Fibroblast of lung (primary cell): ENCODE results near the gene MSH3. TPM values are rescaled to one million over a fixed set of nuclear protein-coding genes. Genes with fewer than 3 reads are reported as not detected.

Experiments
- DNase-seq, 2 donors: peaks; one replicate each; pipeline versions ENCODE4 v3.0.0 to v3.0.0-alpha.2; 2010; ENCODE audit warnings: low read depth in 2 of 2
- H2AFZ ChIP-seq: 2 replicates; pipeline ENCODE4 v1.5.1; 2012; ENCODE audit warnings: low read length, control low read depth, inconsistent platforms
- H3K27ac ChIP-seq: 2 replicates; pipeline ENCODE4 v1.5.1; 2011; ENCODE audit warnings: low read length, control low read depth; ENCODE audit not compliant: insufficient read depth
- H3K27me3 ChIP-seq: 2 replicates; pipeline ENCODE4 v1.5.1; 2011; ENCODE audit warnings: mild to moderate bottlenecking, low read length; ENCODE audit not compliant: control insufficient read depth, insufficient read depth
- H3K36me3 ChIP-seq: 2 replicates; pipeline ENCODE4 v1.5.1; 2011; ENCODE audit warnings: low read length; ENCODE audit not compliant: control insufficient read depth, insufficient read depth
- H3K4me1 ChIP-seq: 2 replicates; pipeline ENCODE4 v1.5.1; 2011; ENCODE audit warnings: low read length; ENCODE audit not compliant: control insufficient read depth, insufficient read depth; ENCODE audit errors: extremely low read depth
- H3K4me2 ChIP-seq: 2 replicates; pipeline ENCODE4 v1.5.1; 2011; ENCODE audit warnings: low read length, control low read depth; ENCODE audit not compliant: insufficient read depth; ENCODE audit errors: extremely low read depth
- H3K4me3 ChIP-seq, 4 experiments: fragments of 200-600 bp in 1 of 4; sonication (generic) in 1 of 4; replicated peaks in 1 of 4; 2 replicates each; pipeline ENCODE4 v1.5.1; 2011 to 2016; ENCODE audit warnings: low read length in 4 of 4, low read depth in 3 of 4, mild to moderate bottlenecking in 3 of 4, control low read depth in 2 of 4, inconsistent platforms in 1 of 4, mixed read lengths in 1 of 4; ENCODE audit not compliant: insufficient read depth in 1 of 4; ENCODE audit errors: control extremely low read depth in 1 of 4
- H3K79me2 ChIP-seq: 2 replicates; pipeline ENCODE4 v1.5.1; 2012; ENCODE audit warnings: mild to moderate bottlenecking, low read length, inconsistent platforms; ENCODE audit not compliant: control insufficient read depth, insufficient read depth
- H3K9ac ChIP-seq: 2 replicates; pipeline ENCODE4 v1.5.1; 2011; ENCODE audit warnings: mild to moderate bottlenecking, low read length, control low read depth; ENCODE audit not compliant: insufficient read depth
- H3K9me3 ChIP-seq: 2 replicates; pipeline ENCODE4 v1.5.1; 2012; ENCODE audit warnings: low read depth, low read length; ENCODE audit not compliant: control insufficient read depth, insufficient read depth
- H4K20me1 ChIP-seq: 2 replicates; pipeline ENCODE4 v1.5.1; 2011; ENCODE audit warnings: low read length; ENCODE audit not compliant: control insufficient read depth, insufficient read depth; ENCODE audit errors: extremely low read depth
- EZH2 ChIP-seq: IDR thresholded peaks from 2 replicates; pipeline ENCODE4 v1.5.1; 2012; ENCODE audit warnings: low read length, control low read depth, mild to moderate bottlenecking; ENCODE audit errors: missing control alignments
- polyA plus RNA-seq, 2 donors: library from polyadenylated mRNA; depleted of rRNA in 1 of 2; stranded (reverse) in 1 of 2; unstranded in 1 of 2; fragments of >200 nt; gene quantifications; 2 replicates each; pipeline ENCODE4 v1.2.1, GENCODE V29; 2011 to 2012; ENCODE audit warnings: missing spikeins in 1 of 2
- total RNA-seq: library from RNA; depleted of rRNA; stranded (reverse); fragments of >200 nt; gene quantifications from 2 replicates; pipeline ENCODE4 v1.2.1, GENCODE V29; 2014
- TF ChIP-seq, protein P1 (sequence below), 2 donors: IDR thresholded peaks in 1 of 2; conservative IDR thresholded peaks in 1 of 2; 1 replicate in 1 of 2; 2 replicates in 1 of 2; pipeline ENCODE4 v1.5.1; 2011 to 2012; ENCODE audit warnings: low read length in 2 of 2, control low read depth in 1 of 2, inconsistent platforms in 1 of 2, low read depth in 1 of 2, mild to moderate bottlenecking in 1 of 2

MSH3 gene
- total and polyA plus RNA-seq, 2 donors (not counting 1 experiment from before 2014, with no cell fraction given), result 9.1 to 14.4 TPM

- Histone ChIP-seq H3K36me3 (no peaks in the 10 kb centered on the region), H3K79me2 (no peaks in the 10 kb centered on the region), H3K27ac (no peak overlapping the region), H3K9me3 (no peaks in the 10 kb centered on the region), H3K9ac (no peak overlapping the region), H4K20me1 (no peaks in the 10 kb centered on the region), H3K4me3 (no peak overlapping the region), H3K4me1 (no peaks in the 10 kb centered on the region), H3K4me2 (no peak overlapping the region), H2AFZ (no peak overlapping the region), H3K27me3 (no peaks in the 10 kb centered on the region)
- TF ChIP-seq EZH2, result no peak
- TF ChIP-seq, protein P1, sequence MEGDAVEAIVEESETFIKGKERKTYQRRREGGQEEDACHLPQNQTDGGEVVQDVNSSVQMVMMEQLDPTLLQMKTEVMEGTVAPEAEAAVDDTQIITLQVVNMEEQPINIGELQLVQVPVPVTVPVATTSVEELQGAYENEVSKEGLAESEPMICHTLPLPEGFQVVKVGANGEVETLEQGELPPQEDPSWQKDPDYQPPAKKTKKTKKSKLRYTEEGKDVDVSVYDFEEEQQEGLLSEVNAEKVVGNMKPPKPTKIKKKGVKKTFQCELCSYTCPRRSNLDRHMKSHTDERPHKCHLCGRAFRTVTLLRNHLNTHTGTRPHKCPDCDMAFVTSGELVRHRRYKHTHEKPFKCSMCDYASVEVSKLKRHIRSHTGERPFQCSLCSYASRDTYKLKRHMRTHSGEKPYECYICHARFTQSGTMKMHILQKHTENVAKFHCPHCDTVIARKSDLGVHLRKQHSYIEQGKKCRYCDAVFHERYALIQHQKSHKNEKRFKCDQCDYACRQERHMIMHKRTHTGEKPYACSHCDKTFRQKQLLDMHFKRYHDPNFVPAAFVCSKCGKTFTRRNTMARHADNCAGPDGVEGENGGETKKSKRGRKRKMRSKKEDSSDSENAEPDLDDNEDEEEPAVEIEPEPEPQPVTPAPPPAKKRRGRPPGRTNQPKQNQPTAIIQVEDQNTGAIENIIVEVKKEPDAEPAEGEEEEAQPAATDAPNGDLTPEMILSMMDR (conservative IDR thresholded peaks at IDR 0.05 in 1 of 2, IDR thresholded peaks at IDR 0.05 in 1 of 2; ENCODE audit: low read depth in 1 of 2, low read length in 2 of 2), result no peak
- DNase-seq, result no peak
These were observed 45.7 kb upstream of the MSH3 start for GRCh38 chr5:80608731-80609130.

- no peaks in the 10 kb centered on the region for H3K4me1 ChIP-seq
- no peak overlapping the region for H3K27ac ChIP-seq
- H4K20me1 ChIP-seq, result no peaks in the 10 kb centered on the region
- no peaks in the 10 kb centered on the region for H3K79me2 ChIP-seq
- H2AFZ ChIP-seq, result no peak overlapping the region
- H3K4me3 ChIP-seq, result no peak overlapping the region
- DNase-seq, result no peak
- no peak overlapping the region for H3K4me2 ChIP-seq
- no peaks in the 10 kb centered on the region for H3K36me3 ChIP-seq
- H3K27me3 ChIP-seq, result no peaks in the 10 kb centered on the region
- no peaks in the 10 kb centered on the region for H3K9me3 ChIP-seq
- H3K9ac ChIP-seq, result no peak overlapping the region
- TF ChIP-seq, protein P1 (conservative IDR thresholded peaks at IDR 0.05 in 1 of 2, IDR thresholded peaks at IDR 0.05 in 1 of 2; ENCODE audit: low read depth in 1 of 2, low read length in 2 of 2), result no peak
- TF ChIP-seq EZH2, result no peak
These were observed 44.8 kb upstream of the MSH3 start for GRCh38 chr5:80609692-80610091.

DNA sequence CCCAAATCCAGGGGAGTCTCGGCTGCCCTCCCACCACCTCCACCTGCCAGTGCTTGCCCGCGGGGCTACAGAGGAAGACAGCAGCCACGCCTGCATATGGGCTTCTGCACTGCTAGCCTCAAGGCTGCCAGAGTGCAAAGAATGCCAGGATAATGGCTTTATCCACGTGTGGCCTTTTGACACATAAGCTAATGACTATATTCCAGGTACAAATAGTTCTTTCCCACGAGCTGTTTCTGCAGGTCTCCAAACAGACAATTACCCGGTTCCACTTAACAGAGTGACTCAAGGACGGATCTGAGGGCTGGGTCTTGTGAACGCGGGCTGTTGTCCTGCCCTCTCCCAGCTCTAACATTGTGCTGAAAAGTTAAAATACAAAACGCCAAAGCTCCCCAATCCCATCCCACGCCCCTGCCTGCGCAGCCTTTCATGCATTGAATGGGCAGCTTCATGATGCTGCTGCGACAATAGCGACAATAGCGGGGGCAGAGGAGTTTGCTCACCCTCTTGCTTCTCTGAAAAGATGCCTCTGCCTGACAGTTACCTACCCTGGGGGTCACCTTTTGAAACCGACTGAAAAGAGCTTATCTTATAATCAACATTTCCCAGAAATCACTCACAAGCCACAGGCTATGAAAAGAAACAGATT is 39.1 kb upstream of the MSH3 start:
- Histone ChIP-seq H3K27me3 (no peaks in the 10 kb centered on the region), H3K27ac (no peak overlapping the region), H4K20me1 (no peaks in the 10 kb centered on the region), H3K4me2 (no peak overlapping the region), H3K79me2 (no peaks in the 10 kb centered on the region), H3K4me3 (no peak overlapping the region), H2AFZ (no peak overlapping the region), H3K9ac (no peak overlapping the region), H3K36me3 (no peaks in the 10 kb centered on the region), H3K4me1 (no peaks in the 10 kb centered on the region), H3K9me3 (no peaks in the 10 kb centered on the region)
- TF ChIP-seq, protein P1 (conservative IDR thresholded peaks at IDR 0.05 in 1 of 2, IDR thresholded peaks at IDR 0.05 in 1 of 2; ENCODE audit: low read depth in 1 of 2, low read length in 2 of 2), result no peak
- no peak for TF ChIP-seq EZH2
- peak in 1 of 2 donors; percentile 4 for DNase-seq
